Measurements from ENCODE around the gene FBXO24. TPM values are rescaled to one million over a fixed set of nuclear protein-coding genes. Genes with fewer than 3 reads are reported as not detected.

FBXO24 gene
- total and polyA plus RNA-seq, 10 of the 15 experiments (the other 5 are each of a cell fraction or from before 2014, with no cell fraction given), result 0.11 to 0.96 (median 0.27) TPM; not detected in 4

- DNase-seq (ENCODE audit: low read depth, low spot score) (no peak), FAIRE-seq (no peak), ATAC-seq (peak; percentile 72)
- no peaks in the 10 kb centered on the region for H3K9me3 ChIP-seq (replicated peaks; ENCODE audit: control insufficient read depth, insufficient read depth, low read length)
- RAD21 ChIA-PET (ENCODE audit: unreplicated experiment), result interaction anchor here (1.0 to 11.5 kb wide), 7 partner anchors 14 to 68 kb away, joined by 3 to 90 read pairs (median 12); partner anchors contain the start of genes FBXO24, LRCH4 and TSC22D4
- H3K36me3 ChIP-seq (ENCODE audit: control insufficient read depth in 2 of 2, insufficient read depth in 2 of 2, low read length in 1 of 2), result peaks cover 0 to 12% of the 10 kb centered on the region in 2 experiments; a peak in 3 of 4 replicates
- CTCF ChIA-PET, result interaction anchor here (1.1 to 7.9 kb wide), 8 partner anchors 14 to 159 kb away, joined by 4 to 101 read pairs (median 6); partner anchors contain the start of gene POP7
- H3K4me1 ChIP-seq (ENCODE audit: control insufficient read depth, insufficient read depth, low read length), result peaks cover 74% of the 10 kb centered on the region
- POLR2A ChIA-PET, result interaction anchor here (0.6 to 7.1 kb wide), 11 partner anchors 9 to 412 kb away, joined by 3 to 47 read pairs (median 4); partner anchors contain the start of genes FBXO24, LRCH4, MOSPD3 and ZCWPW1
- WGBS (ENCODE audit: insufficient coverage, insufficient replicate concordance, low lambda C conversion rate, missing lambda C conversion rate), result 6% methylated on average over 10 of the region's 10 CpGs
- in situ Hi-C loops (cut with MboI) (no loop called here), intact Hi-C loops (cut with micrococcal nuclease; ENCODE audit: unreplicated experiment) (loop anchor here (5.0 to 10.0 kb wide), 2 partner anchors 69 to 182 kb away; partner anchors contain the start of gene TSC22D4)
- H2AFZ ChIP-seq (ENCODE audit: control insufficient read depth, low read depth, low read length), result no peak overlapping the region; the same call in 1 of the 2 replicates
- H3K27me3 ChIP-seq (replicated peaks in 1 of 2; ENCODE audit: control insufficient read depth in 2 of 2, insufficient read depth in 2 of 2, low read length in 1 of 2), result no peaks in the 10 kb centered on the region
- H4K20me1 ChIP-seq (ENCODE audit: control insufficient read depth, insufficient read depth), result no peaks in the 10 kb centered on the region
- peak overlapping the region; percentile 56 for H3K4me3 ChIP-seq
- H3K27ac ChIP-seq (ENCODE audit: control insufficient read depth, insufficient read depth), result peak overlapping the region; percentile 99
- BruUV-seq (replicated peaks), result no TSS peak
- peak overlapping the region; percentile 88 for H3K4me2 ChIP-seq (ENCODE audit: control insufficient read depth, insufficient read depth)
- SMC1A ChIA-PET (ENCODE audit: uncharacterized antibody, unreplicated experiment), result interaction anchor here (0.7 to 10.6 kb wide), 12 partner anchors 12 to 146 kb away, joined by 3 to 127 read pairs (median 6); partner anchors contain the start of gene TSC22D4
- H3K79me2 ChIP-seq (ENCODE audit: control insufficient read depth, insufficient read depth, low read length), result peaks cover 68% of the 10 kb centered on the region
- peak overlapping the region; percentile 52 for H3K9ac ChIP-seq (ENCODE audit: control insufficient read depth, insufficient read depth, low read length)
- TF ChIP-seq, protein P1, sequence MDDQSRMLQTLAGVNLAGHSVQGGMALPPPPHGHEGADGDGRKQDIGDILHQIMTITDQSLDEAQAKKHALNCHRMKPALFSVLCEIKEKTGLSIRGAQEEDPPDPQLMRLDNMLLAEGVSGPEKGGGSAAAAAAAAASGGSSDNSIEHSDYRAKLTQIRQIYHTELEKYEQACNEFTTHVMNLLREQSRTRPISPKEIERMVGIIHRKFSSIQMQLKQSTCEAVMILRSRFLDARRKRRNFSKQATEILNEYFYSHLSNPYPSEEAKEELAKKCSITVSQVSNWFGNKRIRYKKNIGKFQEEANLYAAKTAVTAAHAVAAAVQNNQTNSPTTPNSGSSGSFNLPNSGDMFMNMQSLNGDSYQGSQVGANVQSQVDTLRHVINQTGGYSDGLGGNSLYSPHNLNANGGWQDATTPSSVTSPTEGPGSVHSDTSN (IDR thresholded peaks at IDR 0.05; ENCODE audit: insufficient replicate concordance, low read depth, low read length), result no peak
- TF ChIP-seq ZNF24 (IDR thresholded peaks at IDR 0.05) (no peak), WRNIP1 (IDR thresholded peaks at IDR 0.05; ENCODE audit: borderline replicate concordance, low read depth, low read length) (no peak), PRDM15 (CRISPR knock-in tag; IDR thresholded peaks at IDR 0.05) (no peak), NFXL1 (IDR thresholded peaks at IDR 0.05; ENCODE audit: borderline replicate concordance) (no peak), ZNF207 (IDR thresholded peaks at IDR 0.05; ENCODE audit: borderline replicate concordance) (no peak), EP300 (IDR thresholded peaks at IDR 0.05; ENCODE audit: borderline replicate concordance in 1 of 2, control insufficient read depth in 1 of 2, low read depth in 2 of 2, low read length in 2 of 2) (no peak), HCFC1 (IDR thresholded peaks at IDR 0.05; ENCODE audit: low read length) (no peak), NFYA (IDR thresholded peaks at IDR 0.05; ENCODE audit: borderline replicate concordance, low read depth, low read length) (no peak), EZH2 (IDR thresholded peaks at IDR 0.05; ENCODE audit: borderline replicate concordance, control insufficient read depth, low read depth, low read length) (no peak), GABPA (IDR thresholded peaks at IDR 0.05; ENCODE audit: low read depth) (no peak), RBBP5 (conservative IDR thresholded peaks at IDR 0.05) (no peak)
- TF ChIP-seq, protein P2, sequence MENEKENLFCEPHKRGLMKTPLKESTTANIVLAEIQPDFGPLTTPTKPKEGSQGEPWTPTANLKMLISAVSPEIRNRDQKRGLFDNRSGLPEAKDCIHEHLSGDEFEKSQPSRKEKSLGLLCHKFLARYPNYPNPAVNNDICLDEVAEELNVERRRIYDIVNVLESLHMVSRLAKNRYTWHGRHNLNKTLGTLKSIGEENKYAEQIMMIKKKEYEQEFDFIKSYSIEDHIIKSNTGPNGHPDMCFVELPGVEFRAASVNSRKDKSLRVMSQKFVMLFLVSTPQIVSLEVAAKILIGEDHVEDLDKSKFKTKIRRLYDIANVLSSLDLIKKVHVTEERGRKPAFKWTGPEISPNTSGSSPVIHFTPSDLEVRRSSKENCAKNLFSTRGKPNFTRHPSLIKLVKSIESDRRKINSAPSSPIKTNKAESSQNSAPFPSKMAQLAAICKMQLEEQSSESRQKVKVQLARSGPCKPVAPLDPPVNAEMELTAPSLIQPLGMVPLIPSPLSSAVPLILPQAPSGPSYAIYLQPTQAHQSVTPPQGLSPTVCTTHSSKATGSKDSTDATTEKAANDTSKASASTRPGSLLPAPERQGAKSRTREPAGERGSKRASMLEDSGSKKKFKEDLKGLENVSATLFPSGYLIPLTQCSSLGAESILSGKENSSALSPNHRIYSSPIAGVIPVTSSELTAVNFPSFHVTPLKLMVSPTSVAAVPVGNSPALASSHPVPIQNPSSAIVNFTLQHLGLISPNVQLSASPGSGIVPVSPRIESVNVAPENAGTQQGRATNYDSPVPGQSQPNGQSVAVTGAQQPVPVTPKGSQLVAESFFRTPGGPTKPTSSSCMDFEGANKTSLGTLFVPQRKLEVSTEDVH (IDR thresholded peaks at IDR 0.05; ENCODE audit: low read depth, partially characterized antibody), result no peak
Measured at GRCh38 chr7:100546129-100546925, 39.8 kb upstream of the FBXO24 start.

Data from GM12878 (cell line).